Activated naive CD4-positive, alpha-beta T cell treated with anti-CD3 and anti-CD28 coated beads, Interleukin-2, amount 50 U/mL, for 16 hours (primary cell): ENCODE data around the gene KRTAP1-5.
"Not testable (repeated sequence)": the region's sequence is repeated elsewhere in the genome, so short reads cannot be mapped to it uniquely, and the experiment has no call there.

Experiments used
- DNase-seq: peaks from one replicate; pipeline ENCODE4 v3.0.0-alpha.2; 2020

KRTAP1-5 gene

GRCh38 chr17:41002814-41003213 lies 24.2 kb downstream of the KRTAP1-5 start:
- no peak for DNase-seq

- no peak for DNase-seq
These were observed 25.2 kb downstream of the KRTAP1-5 start for GRCh38 chr17:41001795-41002194.

- DNase-seq, result not testable (repeated sequence)
These were observed 27.4 kb downstream of the KRTAP1-5 start, which contains the start of gene KRTAP3-2 for GRCh38 chr17:40999563-40999962. Gene KRTAP3-2, minus strand, starts transcription at chr17:40999906. Its CDS starts 53 bp downstream, at chr17:40999853.

GRCh38 chr17:40997361-40997760 lies 29.6 kb downstream of the KRTAP1-5 start:
- no peak for DNase-seq

- DNase-seq, result no peak
These were observed 30.2 kb downstream of the KRTAP1-5 start for GRCh38 chr17:40996829-40997228.

GRCh38 chr17:40995116-40995515 lies 31.9 kb downstream of the KRTAP1-5 start:
- no peak for DNase-seq

- DNase-seq, result no peak
These were observed 33.2 kb downstream of the KRTAP1-5 start, which contains the start of gene KRTAP3-3 for GRCh38 chr17:40993839-40994238. Gene KRTAP3-3, minus strand, starts transcription at chr17:40994164. Its CDS starts 67 bp downstream, at chr17:40994097.

- no peak for DNase-seq
These were observed 33.9 kb downstream of the KRTAP1-5 start for GRCh38 chr17:40993084-40993483.

- DNase-seq, result no peak
These were observed 34.3 kb downstream of the KRTAP1-5 start for GRCh38 chr17:40992666-40993065.

- DNase-seq, result no peak
These were observed 40.1 kb downstream of the KRTAP1-5 start for GRCh38 chr17:40986920-40987319.

GRCh38 chr17:40984226-40984625 lies 42.8 kb downstream of the KRTAP1-5 start, which contains the start of gene KRT40:
Gene KRT40, minus strand, starts transcription at chr17:40984326. Its CDS starts 53 bp downstream, at chr17:40984273.
- no peak for DNase-seq

GRCh38 chr17:40981115-40981514 lies 45.9 kb downstream of the KRTAP1-5 start:
- no peak for DNase-seq

- DNase-seq, result no peak
These were observed 46.4 kb downstream of the KRTAP1-5 start for GRCh38 chr17:40980596-40980995.

- DNase-seq, result no peak
These were observed 46.9 kb downstream of the KRTAP1-5 start for GRCh38 chr17:40980117-40980516.

GRCh38 chr17:40978575-40979151 lies 48.3 kb downstream of the KRTAP1-5 start:
- no peak for DNase-seq
